Colon (tissue), 2 donors: ENCODE measurements around the gene CAPN13.

Source experiments
- FAIRE-seq: peaks from 2 replicates; lab custom pipeline; 2012; peaks lifted over from hg19 to GRCh38; lab: Jason Lieb, UNC
- donor health status: control.
- donor health status: control.

CAPN13 gene

GRCh38 chr2:30730736-30731647, 76.3 kb downstream of the CAPN13 start:
- no peak for FAIRE-seq

- FAIRE-seq: no peak
Measured at GRCh38 chr2:30729031-30729430, 78.2 kb downstream of the CAPN13 start.

GRCh38 chr2:30722936-30723725, 84.1 kb downstream of the CAPN13 start:
- no peak for FAIRE-seq

GRCh38 chr2:30721668-30722647, 85.3 kb downstream of the CAPN13 start:
- no peak for FAIRE-seq

GRCh38 chr2:30721241-30721640, 86.0 kb downstream of the CAPN13 start:
- FAIRE-seq: no peak

GRCh38 chr2:30717081-30717650, 90.1 kb downstream of the CAPN13 start:
- no peak for FAIRE-seq

GRCh38 chr2:30716123-30716900, 90.9 kb downstream of the CAPN13 start:
- no peak for FAIRE-seq

- no peak for FAIRE-seq
Measured at GRCh38 chr2:30714811-30715709, 92.2 kb downstream of the CAPN13 start.

- no peak for FAIRE-seq
Measured at GRCh38 chr2:30713698-30714097, 93.5 kb downstream of the CAPN13 start.

- FAIRE-seq: no peak
Measured at GRCh38 chr2:30711646-30712085, 95.6 kb downstream of the CAPN13 start.

- no peak for FAIRE-seq
Measured at GRCh38 chr2:30710461-30710860, 96.8 kb downstream of the CAPN13 start.

- FAIRE-seq: no peak
Measured at GRCh38 chr2:30710016-30710415, 97.2 kb downstream of the CAPN13 start.

- FAIRE-seq: no peak
Measured at GRCh38 chr2:30709516-30709915, 97.7 kb downstream of the CAPN13 start.

GRCh38 chr2:30708491-30709290, 98.6 kb downstream of the CAPN13 start:
- no peak for FAIRE-seq

GRCh38 chr2:30707304-30707903, 99.8 kb downstream of the CAPN13 start:
- no peak for FAIRE-seq

GRCh38 chr2:30706534-30707303, 100.5 kb downstream of the CAPN13 start:
- FAIRE-seq: no peak

- no peak for FAIRE-seq
Measured at GRCh38 chr2:30705711-30706533, 101.3 kb downstream of the CAPN13 start.
